Natural killer cell (primary cell): ENCODE measurements around the gene PCYT1B. TPM values are rescaled to one million over a fixed set of nuclear protein-coding genes. Genes with fewer than 3 reads are reported as not detected.

Experiments
- ATAC-seq, 3 donors: fragments of 150-1000 bp in 2 of 3; fragments of 200-7000 bp in 1 of 3; cut with Tn5 transposase; 1 replicate in 1 of 3; 2 replicates in 2 of 3; pipeline ENCODE4 v1.10.0; 2021; ENCODE audit warnings: mild to moderate bottlenecking in 2 of 3, moderate library complexity in 2 of 3
- DNase-seq, 2 donors: peaks; one replicate each; pipeline versions ENCODE4 v3.0.0 to v3.0.0-alpha.2; 2013 to 2021; ENCODE audit warnings: mixed read lengths in 1 of 2
- H3K27ac ChIP-seq: one replicate; pipeline ENCODE4 v1.5.1; 2013; ENCODE audit warnings: mild to moderate bottlenecking, low read length
- H3K27me3 ChIP-seq: one replicate; pipeline ENCODE4 v1.6.1; 2013; ENCODE audit warnings: low read length; ENCODE audit not compliant: control insufficient read depth, insufficient read depth
- H3K36me3 ChIP-seq: one replicate; pipeline ENCODE4 v1.6.1; 2013; ENCODE audit warnings: low read length; ENCODE audit not compliant: control insufficient read depth, insufficient read depth
- H3K4me1 ChIP-seq: one replicate; pipeline ENCODE4 v1.6.1; 2013; ENCODE audit warnings: low read length; ENCODE audit not compliant: control insufficient read depth, insufficient read depth
- H3K4me3 ChIP-seq: one replicate; pipeline ENCODE4 v1.5.1; 2013; ENCODE audit warnings: low read length
- H3K9me3 ChIP-seq: one replicate; pipeline ENCODE4 v1.6.1; 2013; ENCODE audit warnings: low read length; ENCODE audit not compliant: control insufficient read depth, insufficient read depth
- H3K27ac Mint-ChIP-seq, 2 donors: one replicate each; pipeline ENCODE4 v1.8.0; 2022; ENCODE audit warnings: mild to moderate bottlenecking in 2 of 2, mixed read lengths in 2 of 2, moderate library complexity in 1 of 2
- H3K27me3 Mint-ChIP-seq, 2 donors: one replicate each; pipeline ENCODE4 v1.8.0; 2022; ENCODE audit warnings: low read depth in 2 of 2, mixed read lengths in 2 of 2
- H3K36me3 Mint-ChIP-seq: one replicate; pipeline ENCODE4 v1.8.0; 2022; ENCODE audit warnings: mixed read lengths
- H3K4me1 Mint-ChIP-seq, 2 donors: one replicate each; pipeline ENCODE4 v1.8.0; 2022; ENCODE audit warnings: mixed read lengths in 2 of 2
- H3K4me3 Mint-ChIP-seq: one replicate; pipeline ENCODE4 v1.8.0; 2022; ENCODE audit warnings: mild to moderate bottlenecking, moderate library complexity, mixed read lengths
- H3K9me3 Mint-ChIP-seq, 2 donors: one replicate each; pipeline ENCODE4 v1.8.0; 2022; ENCODE audit warnings: mixed read lengths in 2 of 2
- WGBS: methylation state at CpG from one replicate; pipeline ENCODE4 v1.1.7; 2013; ENCODE audit warnings: missing lambda C conversion rate; ENCODE audit not compliant: insufficient coverage; 5-methylcytosine and 5-hydroxymethylcytosine counted together
- intact Hi-C: fragments of 100-400 bp; cut with micrococcal nuclease; formaldehyde crosslinking; loops from one replicate; pipeline ENCODE4 v1.14.2; 2022
- total RNA-seq, 4 donors: library from RNA; stranded (reverse); fragments of 120-200 nt in 1 of 4; gene quantifications; one replicate each; pipeline versions ENCODE4 v1.2.3 to v1.2.4, GENCODE V29; 2013 to 2022
- TF ChIP-seq, protein P1 (sequence below): fragments of 200-600 bp; IDR thresholded peaks from one replicate; pipeline ENCODE4 v1.8.0; 2022; ENCODE audit warnings: antibody characterized with exemption

PCYT1B gene
- total RNA-seq, 3 donors from 2014 or later (not counting 1 experiment from before 2014, with no cell fraction given): 0.41 to 0.48 (median 0.42) TPM

- DNase-seq (no peak), ATAC-seq (no peak)
- H3K27ac Mint-ChIP-seq: no peak overlapping the region
- no peaks in the 10 kb centered on the region for H3K27me3 Mint-ChIP-seq
- TF ChIP-seq, protein P1, sequence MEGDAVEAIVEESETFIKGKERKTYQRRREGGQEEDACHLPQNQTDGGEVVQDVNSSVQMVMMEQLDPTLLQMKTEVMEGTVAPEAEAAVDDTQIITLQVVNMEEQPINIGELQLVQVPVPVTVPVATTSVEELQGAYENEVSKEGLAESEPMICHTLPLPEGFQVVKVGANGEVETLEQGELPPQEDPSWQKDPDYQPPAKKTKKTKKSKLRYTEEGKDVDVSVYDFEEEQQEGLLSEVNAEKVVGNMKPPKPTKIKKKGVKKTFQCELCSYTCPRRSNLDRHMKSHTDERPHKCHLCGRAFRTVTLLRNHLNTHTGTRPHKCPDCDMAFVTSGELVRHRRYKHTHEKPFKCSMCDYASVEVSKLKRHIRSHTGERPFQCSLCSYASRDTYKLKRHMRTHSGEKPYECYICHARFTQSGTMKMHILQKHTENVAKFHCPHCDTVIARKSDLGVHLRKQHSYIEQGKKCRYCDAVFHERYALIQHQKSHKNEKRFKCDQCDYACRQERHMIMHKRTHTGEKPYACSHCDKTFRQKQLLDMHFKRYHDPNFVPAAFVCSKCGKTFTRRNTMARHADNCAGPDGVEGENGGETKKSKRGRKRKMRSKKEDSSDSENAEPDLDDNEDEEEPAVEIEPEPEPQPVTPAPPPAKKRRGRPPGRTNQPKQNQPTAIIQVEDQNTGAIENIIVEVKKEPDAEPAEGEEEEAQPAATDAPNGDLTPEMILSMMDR: no peak
- H3K4me3 ChIP-seq: no peak overlapping the region
- H3K4me1 ChIP-seq: no peaks in the 10 kb centered on the region
- WGBS: 100% methylated on average over 3 of the region's 4 CpGs
- no peak overlapping the region for H3K4me3 Mint-ChIP-seq
- no peaks in the 10 kb centered on the region for H3K9me3 Mint-ChIP-seq
- intact Hi-C loops: no loop called here
- no peaks in the 10 kb centered on the region for H3K4me1 Mint-ChIP-seq
- H3K36me3 Mint-ChIP-seq: no peaks in the 10 kb centered on the region
- no peak overlapping the region for H3K27ac ChIP-seq
- no peaks in the 10 kb centered on the region for H3K9me3 ChIP-seq
- H3K36me3 ChIP-seq: no peaks in the 10 kb centered on the region
- no peaks in the 10 kb centered on the region for H3K27me3 ChIP-seq
Measured at GRCh38 chrX:24542756-24543155, 104.4 kb downstream of the PCYT1B start.

- Histone ChIP-seq H3K27me3 (no peaks in the 10 kb centered on the region), H3K27ac (no peak overlapping the region), H3K36me3 (peaks cover 10% of the 10 kb centered on the region), H3K4me1 (no peaks in the 10 kb centered on the region), H3K9me3 (no peaks in the 10 kb centered on the region), H3K4me3 (no peak overlapping the region)
- Mint-ChIP-seq H3K9me3 (no peaks in the 10 kb centered on the region), H3K27ac (no peak overlapping the region), H3K27me3 (no peaks in the 10 kb centered on the region), H3K36me3 (no peaks in the 10 kb centered on the region), H3K4me1 (no peaks in the 10 kb centered on the region), H3K4me3 (no peak overlapping the region)
- DNase-seq (no peak), ATAC-seq (no peak)
- intact Hi-C loops: no loop called here
- TF ChIP-seq, protein P1: no peak
Measured at GRCh38 chrX:24536551-24536950, 110.6 kb downstream of the PCYT1B start.

DNA sequence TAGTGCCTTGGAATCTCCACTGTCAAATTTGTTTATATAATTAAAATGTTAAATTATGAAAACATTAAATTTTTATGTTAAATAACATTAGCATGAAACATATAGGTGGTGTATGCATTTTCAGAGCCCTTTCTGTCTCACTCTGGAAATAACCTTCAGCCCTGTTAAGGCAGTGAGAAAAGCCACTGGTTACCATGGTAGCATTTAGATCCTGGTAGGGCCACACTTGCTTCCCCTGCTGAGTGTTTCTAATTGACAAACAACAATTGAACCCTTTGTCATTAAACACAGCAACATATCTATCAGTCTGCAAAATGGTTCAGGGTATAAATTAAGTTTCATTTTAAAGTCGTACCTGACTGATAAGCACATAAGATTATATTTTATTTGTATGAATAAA lies 118.5 kb downstream of the PCYT1B start:
- peaks cover 20% of the 10 kb centered on the region for H3K36me3 ChIP-seq
- H3K27ac ChIP-seq: no peak overlapping the region
- no peaks in the 10 kb centered on the region for H3K36me3 Mint-ChIP-seq
- no peaks in the 10 kb centered on the region for H3K4me1 Mint-ChIP-seq
- TF ChIP-seq, protein P1: no peak
- H3K4me1 ChIP-seq: no peaks in the 10 kb centered on the region
- no peaks in the 10 kb centered on the region for H3K27me3 Mint-ChIP-seq
- no peak overlapping the region for H3K4me3 ChIP-seq
- intact Hi-C loops: no loop called here
- DNase-seq: no peak
- no CpG with 5 or more reads among the region's 1 CpG for WGBS
- H3K27me3 ChIP-seq: no peaks in the 10 kb centered on the region
- no peaks in the 10 kb centered on the region for H3K9me3 Mint-ChIP-seq
- no peak for ATAC-seq
- H3K4me3 Mint-ChIP-seq: no peak overlapping the region
- no peaks in the 10 kb centered on the region for H3K9me3 ChIP-seq
- H3K27ac Mint-ChIP-seq: no peak overlapping the region

- ATAC-seq: no peak
- no peaks in the 10 kb centered on the region for H3K9me3 ChIP-seq
- DNase-seq: no peak
- 100% methylated on average over 1 of the region's 2 CpGs for WGBS
- intact Hi-C loops: no loop called here
- no peaks in the 10 kb centered on the region for H3K27me3 Mint-ChIP-seq
- no peaks in the 10 kb centered on the region for H3K27me3 ChIP-seq
- H3K36me3 ChIP-seq: peaks cover 18% of the 10 kb centered on the region
- no peaks in the 10 kb centered on the region for H3K4me1 Mint-ChIP-seq
- no peak overlapping the region for H3K27ac Mint-ChIP-seq
- no peak overlapping the region for H3K4me3 Mint-ChIP-seq
- TF ChIP-seq, protein P1: no peak
- no peaks in the 10 kb centered on the region for H3K9me3 Mint-ChIP-seq
- no peak overlapping the region for H3K4me3 ChIP-seq
- H3K27ac ChIP-seq: no peak overlapping the region
- H3K36me3 Mint-ChIP-seq: no peaks in the 10 kb centered on the region
- no peaks in the 10 kb centered on the region for H3K4me1 ChIP-seq
Measured at GRCh38 chrX:24526616-24527015, 120.5 kb downstream of the PCYT1B start.
